ENCODE results near the gene CEP57. TPM values are rescaled to one million over a fixed set of nuclear protein-coding genes. Genes with fewer than 3 reads are reported as not detected.

Gene CEP57
- total RNA-seq (2022): 117 and 125 TPM in 2 replicates
- percentile 97 among the genes with signal in this experiment for Bru-seq, nascent RNA
- BruChase-seq, experiment 1, labeled RNA remaining after a 2-hour chase: percentile 96 among the genes with signal in this experiment
- BruChase-seq, experiment 2, labeled RNA remaining after a 6-hour chase: percentile 93 among the genes with signal in this experiment
- long read RNA-seq, transcript CEP57-201 (10 exons, 3,098 nt): minor isoform, 10 of 265 reads
- long read RNA-seq, transcript CEP57-202 (11 exons, 3,178 nt): major isoform, 114 of 265 reads
- long read RNA-seq, transcript CEP57-210 (7 exons, 2,084 nt): minor isoform, 33 of 265 reads
- long read RNA-seq, partial matches to known transcripts: 18 of 265 reads
- long read RNA-seq, other reads (novel, unspliced or antisense): 89 of 265 reads

DNA sequence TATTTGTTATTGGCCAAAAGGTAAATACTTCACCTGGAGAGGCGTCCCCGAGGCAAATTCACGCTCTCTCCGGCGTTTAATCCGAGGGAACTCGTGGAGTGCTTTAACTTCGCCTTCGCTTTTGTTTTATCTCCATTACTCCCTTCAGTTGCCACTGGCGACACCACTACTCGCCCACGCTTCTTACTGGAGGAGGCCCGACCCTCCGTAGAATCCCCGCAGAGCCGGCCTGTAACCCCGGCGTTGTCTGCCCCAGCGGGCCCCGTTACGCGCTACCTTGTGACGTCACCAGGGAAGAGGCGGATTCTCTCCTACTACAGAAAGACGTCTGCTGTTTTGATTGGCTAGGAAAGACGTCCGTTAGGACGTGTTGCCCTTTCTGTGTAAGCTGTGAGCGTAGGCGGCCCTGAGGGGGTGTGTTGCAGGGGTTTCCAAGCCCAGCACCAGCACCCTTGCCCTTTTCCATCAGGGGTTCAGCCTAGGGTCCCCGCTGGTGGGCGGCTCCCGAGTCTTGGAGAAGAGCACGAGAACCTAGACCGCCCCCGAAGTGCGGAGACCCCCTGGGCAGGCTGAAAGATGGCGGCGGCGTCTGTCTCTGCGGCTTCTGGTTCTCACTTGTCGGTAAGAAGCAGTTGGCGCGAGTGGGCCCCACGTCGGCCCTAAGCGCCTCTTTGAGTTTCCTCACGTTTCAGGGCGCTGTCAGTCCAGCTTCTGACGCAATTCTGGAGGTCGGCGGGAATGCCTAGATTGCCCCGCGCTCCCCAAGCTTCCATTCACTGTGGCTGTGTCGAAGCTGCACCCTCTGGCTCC, at the start of gene CEP57:
CEP57 (plus strand) TSS at position 376 of the 810 bp plus-strand sequence; CDS start at position 577, 201 bp downstream.
- CTCF ChIA-PET: interaction anchor here (0.6 to 2.1 kb wide), 15 partner anchors 34 to 723 kb away, joined by 3 to 9 read pairs (median 4); partner anchors contain the start of genes CCDC82, JRKL, MAML2 and SESN3
- POLR2A ChIA-PET: interaction anchor here (0.6 to 3.7 kb wide), 22 partner anchors 14 to 1662 kb away, joined by 3 to 32 read pairs (median 4); partner anchors contain the start of genes CCDC82, CWC15, JRKL and KDM4D
- Mint-ChIP-seq H3K4me1 (ENCODE audit: low read depth, unreplicated experiment) (peaks cover 23% of the 10 kb centered on the region), H3K36me3 (ENCODE audit: insufficient read depth, unreplicated experiment) (peaks cover 45% of the 10 kb centered on the region), H3K27ac (ENCODE audit: unreplicated experiment) (peak within 1 kb of the TSS; percentile 100), H3K27me3 (ENCODE audit: insufficient read depth, unreplicated experiment) (no peaks in the 10 kb centered on the region), H3K4me3 (ENCODE audit: unreplicated experiment) (peak within 1 kb of the TSS; percentile 72), H3K9me3 (ENCODE audit: unreplicated experiment) (no peaks in the 10 kb centered on the region)
- intact Hi-C loops (cut with micrococcal nuclease; ENCODE audit: unreplicated experiment): loop anchor here (2.0 to 5.0 kb wide), 3 partner anchors 636 to 818 kb away; partner anchors contain the start of genes CWC15, KDM4D and SRSF8
- H3K4me3 ChIP-seq (ENCODE audit: low read depth, low read length): peak within 1 kb of the TSS; percentile 72
- peaks cover 19% of the 10 kb centered on the region; the same call in 1 of the 2 replicates for H3K4me1 ChIP-seq
- H3K36me3 ChIP-seq (ENCODE audit: control insufficient read depth, insufficient read depth, low read length): no peaks in the 10 kb centered on the region
- DNase-seq: peak; percentile 99
- H3K9me3 ChIP-seq: no peaks in the 10 kb centered on the region
- TF ChIP-seq, protein P1, sequence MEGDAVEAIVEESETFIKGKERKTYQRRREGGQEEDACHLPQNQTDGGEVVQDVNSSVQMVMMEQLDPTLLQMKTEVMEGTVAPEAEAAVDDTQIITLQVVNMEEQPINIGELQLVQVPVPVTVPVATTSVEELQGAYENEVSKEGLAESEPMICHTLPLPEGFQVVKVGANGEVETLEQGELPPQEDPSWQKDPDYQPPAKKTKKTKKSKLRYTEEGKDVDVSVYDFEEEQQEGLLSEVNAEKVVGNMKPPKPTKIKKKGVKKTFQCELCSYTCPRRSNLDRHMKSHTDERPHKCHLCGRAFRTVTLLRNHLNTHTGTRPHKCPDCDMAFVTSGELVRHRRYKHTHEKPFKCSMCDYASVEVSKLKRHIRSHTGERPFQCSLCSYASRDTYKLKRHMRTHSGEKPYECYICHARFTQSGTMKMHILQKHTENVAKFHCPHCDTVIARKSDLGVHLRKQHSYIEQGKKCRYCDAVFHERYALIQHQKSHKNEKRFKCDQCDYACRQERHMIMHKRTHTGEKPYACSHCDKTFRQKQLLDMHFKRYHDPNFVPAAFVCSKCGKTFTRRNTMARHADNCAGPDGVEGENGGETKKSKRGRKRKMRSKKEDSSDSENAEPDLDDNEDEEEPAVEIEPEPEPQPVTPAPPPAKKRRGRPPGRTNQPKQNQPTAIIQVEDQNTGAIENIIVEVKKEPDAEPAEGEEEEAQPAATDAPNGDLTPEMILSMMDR (IDR thresholded peaks at IDR 0.05; ENCODE audit: insufficient read depth in 1 of 2, low read depth in 1 of 2, low read length in 1 of 2, severe bottlenecking in 1 of 2, unreplicated experiment in 1 of 2): no peak
- TSS peak; percentile 22 for BruUV-seq (replicated peaks)
- H3K27me3 ChIP-seq (replicated peaks; ENCODE audit: control insufficient read depth, insufficient read depth, low read length): no peaks in the 10 kb centered on the region

DNA sequence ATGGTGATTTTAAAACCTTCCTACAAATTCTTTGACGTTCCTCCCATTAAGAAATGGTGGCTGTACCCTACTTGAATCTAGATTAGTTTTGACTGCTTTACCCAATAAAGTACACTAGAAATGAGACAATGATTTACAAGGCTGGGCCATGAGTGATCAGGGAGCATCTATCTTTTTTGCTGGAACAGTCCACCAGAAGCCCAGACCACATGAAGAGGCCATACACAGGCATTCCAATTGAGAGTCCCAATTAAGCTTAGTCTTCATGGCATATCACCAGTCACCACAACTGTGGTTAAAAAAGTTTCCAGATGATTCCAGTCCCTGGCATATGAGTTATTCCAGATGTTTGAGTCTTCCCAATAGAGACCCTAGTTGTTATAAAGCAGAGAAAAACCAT, 40.2 kb upstream of the CEP57 start:
- Mint-ChIP-seq H3K9me3 (ENCODE audit: unreplicated experiment) (no peaks in the 10 kb centered on the region), H3K4me1 (ENCODE audit: low read depth, unreplicated experiment) (no peaks in the 10 kb centered on the region), H3K27ac (ENCODE audit: unreplicated experiment) (no peak overlapping the region), H3K4me3 (ENCODE audit: unreplicated experiment) (no peak overlapping the region), H3K27me3 (ENCODE audit: insufficient read depth, unreplicated experiment) (peaks cover 22% of the 10 kb centered on the region), H3K36me3 (ENCODE audit: insufficient read depth, unreplicated experiment) (no peaks in the 10 kb centered on the region)
- no peak for DNase-seq
- ChIA-PET CTCF (no interaction called here), POLR2A (interaction anchor here (0.6 kb wide), 1 partner anchor 95 kb away, joined by 4 read pairs; no protein-coding TSS in a partner anchor)
- intact Hi-C loops (cut with micrococcal nuclease; ENCODE audit: unreplicated experiment): no loop called here
- Histone ChIP-seq H3K27me3 (replicated peaks; ENCODE audit: control insufficient read depth, insufficient read depth, low read length) (no peaks in the 10 kb centered on the region; the same call in 1 of the 2 replicates), H3K4me1 (no peaks in the 10 kb centered on the region), H3K4me3 (ENCODE audit: low read depth, low read length) (no peak overlapping the region), H3K36me3 (ENCODE audit: control insufficient read depth, insufficient read depth, low read length) (no peaks in the 10 kb centered on the region), H3K9me3 (no peaks in the 10 kb centered on the region)
- no TSS peak for BruUV-seq (replicated peaks)
- TF ChIP-seq, protein P1 (IDR thresholded peaks at IDR 0.05; ENCODE audit: insufficient read depth in 1 of 2, low read depth in 1 of 2, low read length in 1 of 2, severe bottlenecking in 1 of 2, unreplicated experiment in 1 of 2): no peak

DNA sequence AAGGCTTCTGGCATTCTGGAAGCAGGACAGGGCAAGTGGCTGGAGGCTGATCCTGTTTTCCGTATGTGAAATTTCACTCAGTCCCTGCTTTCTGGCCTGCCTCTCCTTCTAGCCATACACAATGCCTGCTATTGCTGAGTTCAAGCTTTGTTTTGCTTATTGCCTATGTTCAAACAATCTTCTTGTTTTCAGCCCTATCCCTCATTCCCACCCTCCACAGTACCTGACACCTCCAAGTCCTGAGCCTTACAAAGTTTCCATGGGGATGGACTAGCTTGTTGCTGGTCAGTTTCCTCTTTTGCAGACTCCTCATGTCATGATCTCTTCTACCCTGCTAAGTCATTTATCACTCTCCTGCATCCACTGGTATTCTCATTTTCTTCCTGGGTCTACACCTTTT, 38.8 kb upstream of the CEP57 start:
- Histone ChIP-seq H3K36me3 (ENCODE audit: control insufficient read depth, insufficient read depth, low read length) (no peaks in the 10 kb centered on the region), H3K27me3 (replicated peaks; ENCODE audit: control insufficient read depth, insufficient read depth, low read length) (no peaks in the 10 kb centered on the region; the same call in 1 of the 2 replicates), H3K9me3 (no peaks in the 10 kb centered on the region), H3K4me1 (no peaks in the 10 kb centered on the region), H3K4me3 (ENCODE audit: low read depth, low read length) (no peak overlapping the region)
- Mint-ChIP-seq H3K27ac (ENCODE audit: unreplicated experiment) (no peak overlapping the region), H3K9me3 (ENCODE audit: unreplicated experiment) (no peaks in the 10 kb centered on the region), H3K36me3 (ENCODE audit: insufficient read depth, unreplicated experiment) (no peaks in the 10 kb centered on the region), H3K27me3 (ENCODE audit: insufficient read depth, unreplicated experiment) (peaks cover 18% of the 10 kb centered on the region), H3K4me1 (ENCODE audit: low read depth, unreplicated experiment) (no peaks in the 10 kb centered on the region), H3K4me3 (ENCODE audit: unreplicated experiment) (no peak overlapping the region)
- intact Hi-C loops (cut with micrococcal nuclease; ENCODE audit: unreplicated experiment): no loop called here
- ChIA-PET CTCF (interaction anchor here (0.6 kb wide), 1 partner anchor 598 kb away, joined by 6 read pairs; no protein-coding TSS in a partner anchor), POLR2A (no interaction called here)
- TF ChIP-seq, protein P1 (IDR thresholded peaks at IDR 0.05; ENCODE audit: insufficient read depth in 1 of 2, low read depth in 1 of 2, low read length in 1 of 2, severe bottlenecking in 1 of 2, unreplicated experiment in 1 of 2): no peak
- DNase-seq: no peak
- no TSS peak for BruUV-seq (replicated peaks)

All from Caco-2 (cell line).